OCI-LY3 (cell line): Measurements from ENCODE around the gene SH3BP5L.

Experiments used
- H2AFZ ChIP-seq: fragments of 200-600, 300-600 bp; shearing (Covaris generic); 2 replicates; pipeline ENCODE4 v1.6.0; 2014; ENCODE audit warnings: antibody characterized with exemption, low read depth, low read length
- H3K27ac ChIP-seq: fragments of 200-600, 300-600 bp; sonication (generic); 2 replicates; pipeline ENCODE4 v1.5.1; 2014; ENCODE audit warnings: mild to moderate bottlenecking, low read length, moderate library complexity, mixed read lengths
- H3K27me3 ChIP-seq: fragments of 200-600, 300-600 bp; sonication (generic); 2 replicates; pipeline ENCODE4 v1.6.1; 2014; ENCODE audit warnings: low read depth, low read length, mixed read lengths
- H3K36me3 ChIP-seq: fragments of 200-600, 300-600 bp; sonication (generic); replicated peaks from 2 replicates; pipeline ENCODE3; 2014; ENCODE audit warnings: low read depth, low read length, mixed read lengths
- H3K4me1 ChIP-seq: fragments of 300-600, 200-600 bp; sonication (generic); 2 replicates; pipeline ENCODE4 v1.6.1; 2014; ENCODE audit warnings: low read length, mixed read lengths
- H3K4me2 ChIP-seq: fragments of 200-600, 300-600 bp; sonication (generic); 2 replicates; pipeline ENCODE4 v1.6.1; 2014; ENCODE audit warnings: low read length, mixed read lengths
- H3K4me3 ChIP-seq: fragments of 300-600, 200-600 bp; sonication (generic); 2 replicates; pipeline ENCODE4 v1.5.1; 2014; ENCODE audit warnings: antibody characterized with exemption, mild to moderate bottlenecking, low read length, moderate library complexity
- H3K79me2 ChIP-seq: fragments of 300-600, 200-600 bp; shearing (Covaris generic); 2 replicates; pipeline ENCODE4 v1.6.1; 2014; ENCODE audit warnings: mild to moderate bottlenecking, low read length, mixed read lengths
- H3K9ac ChIP-seq: fragments of 300-600, 200-600 bp; shearing (Covaris generic); 2 replicates; pipeline ENCODE4 v1.6.0; 2014; ENCODE audit warnings: mild to moderate bottlenecking, low read length, moderate library complexity
- H3K9me3 ChIP-seq: fragments of 200-600, 300-600 bp; shearing (Covaris generic); 2 replicates; pipeline ENCODE4 v1.6.1; 2014; ENCODE audit warnings: low read length, mixed read lengths; ENCODE audit not compliant: insufficient read depth
- H4K20me1 ChIP-seq: fragments of 200-600, 300-600 bp; sonication (generic); 2 replicates; pipeline ENCODE4 v1.6.1; 2016; ENCODE audit warnings: low read length, mixed read lengths; ENCODE audit not compliant: insufficient read depth
- CTCF ChIP-seq: fragments of 200-600, 300-600 bp; sonication (generic); IDR thresholded peaks from 2 replicates; pipeline ENCODE4 v1.5.1; 2014; ENCODE audit warnings: antibody characterized with exemption, low read length, low read depth
- EZH2phosphoT487 ChIP-seq: fragments of 200-600 bp; shearing (Covaris generic); IDR thresholded peaks from 2 replicates; pipeline ENCODE4 v1.6.1; 2018; ENCODE audit warnings: antibody characterized with exemption, mixed run types, low read depth

The SH3BP5L gene

GRCh38 chr1:248815407-248816034 lies 10.2 kb downstream of the SH3BP5L start:
- H3K36me3 ChIP-seq: peaks cover 36% of the 10 kb centered on the region

GRCh38 chr1:248814351-248814750 lies 11.4 kb downstream of the SH3BP5L start:
- no peak for TF ChIP-seq EZH2phosphoT487
- Histone ChIP-seq H3K9ac (no peak overlapping the region), H4K20me1 (peaks cover 3% of the 10 kb centered on the region; the same call in 1 of the 2 replicates), H3K27ac (no peak overlapping the region), H3K36me3 (peaks cover 31% of the 10 kb centered on the region), H3K79me2 (peaks cover 5% of the 10 kb centered on the region; the same call in 1 of the 2 replicates), H3K4me3 (no peak overlapping the region), H2AFZ (no peak overlapping the region), H3K9me3 (no peaks in the 10 kb centered on the region), H3K4me1 (peaks cover 7% of the 10 kb centered on the region), H3K4me2 (no peak overlapping the region), H3K27me3 (no peaks in the 10 kb centered on the region)

More at GRCh38 chr1:248815407-248816034, 10.2 kb downstream of the SH3BP5L start:
- Histone ChIP-seq H3K79me2 (peaks cover 5% of the 10 kb centered on the region; the same call in 1 of the 2 replicates), H3K4me3 (no peak overlapping the region), H3K9ac (no peak overlapping the region), H2AFZ (no peak overlapping the region), H3K4me1 (peaks cover 8% of the 10 kb centered on the region), H3K27me3 (no peaks in the 10 kb centered on the region), H4K20me1 (peaks cover 7% of the 10 kb centered on the region; the same call in 1 of the 2 replicates), H3K9me3 (no peaks in the 10 kb centered on the region), H3K27ac (no peak overlapping the region), H3K4me2 (no peak overlapping the region)
- TF ChIP-seq EZH2phosphoT487 (no peak), CTCF (no peak)

GRCh38 chr1:248813546-248813945 lies 12.2 kb downstream of the SH3BP5L start:
- no peak overlapping the region for H3K4me2 ChIP-seq
- no peaks in the 10 kb centered on the region for H3K4me1 ChIP-seq
- H3K36me3 ChIP-seq: peaks cover 31% of the 10 kb centered on the region
- H3K27ac ChIP-seq: no peak overlapping the region
- H3K4me3 ChIP-seq: no peak overlapping the region
- peaks cover 2% of the 10 kb centered on the region; the same call in 1 of the 2 replicates for H3K79me2 ChIP-seq
- H3K9ac ChIP-seq: no peak overlapping the region
- TF ChIP-seq EZH2phosphoT487 (no peak), CTCF (no peak)
- H3K27me3 ChIP-seq: no peaks in the 10 kb centered on the region
- peaks cover 2% of the 10 kb centered on the region; the same call in 1 of the 2 replicates for H4K20me1 ChIP-seq
- H3K9me3 ChIP-seq: no peaks in the 10 kb centered on the region
- no peak overlapping the region for H2AFZ ChIP-seq

- Histone ChIP-seq H3K4me1 (no peaks in the 10 kb centered on the region), H3K36me3 (peaks cover 31% of the 10 kb centered on the region), H2AFZ (no peak overlapping the region), H3K79me2 (no peaks in the 10 kb centered on the region), H3K27me3 (no peaks in the 10 kb centered on the region), H3K4me3 (no peak overlapping the region), H3K27ac (no peak overlapping the region), H3K9me3 (no peaks in the 10 kb centered on the region), H3K4me2 (no peak overlapping the region), H3K9ac (no peak overlapping the region), H4K20me1 (no peaks in the 10 kb centered on the region; the same call in 1 of the 2 replicates)
- TF ChIP-seq EZH2phosphoT487 (no peak), CTCF (no peak)
Measured at GRCh38 chr1:248812736-248813425, 12.8 kb downstream of the SH3BP5L start.
